ENCODE results near the gene ZC3HAV1L.

The ZC3HAV1L gene

DNA sequence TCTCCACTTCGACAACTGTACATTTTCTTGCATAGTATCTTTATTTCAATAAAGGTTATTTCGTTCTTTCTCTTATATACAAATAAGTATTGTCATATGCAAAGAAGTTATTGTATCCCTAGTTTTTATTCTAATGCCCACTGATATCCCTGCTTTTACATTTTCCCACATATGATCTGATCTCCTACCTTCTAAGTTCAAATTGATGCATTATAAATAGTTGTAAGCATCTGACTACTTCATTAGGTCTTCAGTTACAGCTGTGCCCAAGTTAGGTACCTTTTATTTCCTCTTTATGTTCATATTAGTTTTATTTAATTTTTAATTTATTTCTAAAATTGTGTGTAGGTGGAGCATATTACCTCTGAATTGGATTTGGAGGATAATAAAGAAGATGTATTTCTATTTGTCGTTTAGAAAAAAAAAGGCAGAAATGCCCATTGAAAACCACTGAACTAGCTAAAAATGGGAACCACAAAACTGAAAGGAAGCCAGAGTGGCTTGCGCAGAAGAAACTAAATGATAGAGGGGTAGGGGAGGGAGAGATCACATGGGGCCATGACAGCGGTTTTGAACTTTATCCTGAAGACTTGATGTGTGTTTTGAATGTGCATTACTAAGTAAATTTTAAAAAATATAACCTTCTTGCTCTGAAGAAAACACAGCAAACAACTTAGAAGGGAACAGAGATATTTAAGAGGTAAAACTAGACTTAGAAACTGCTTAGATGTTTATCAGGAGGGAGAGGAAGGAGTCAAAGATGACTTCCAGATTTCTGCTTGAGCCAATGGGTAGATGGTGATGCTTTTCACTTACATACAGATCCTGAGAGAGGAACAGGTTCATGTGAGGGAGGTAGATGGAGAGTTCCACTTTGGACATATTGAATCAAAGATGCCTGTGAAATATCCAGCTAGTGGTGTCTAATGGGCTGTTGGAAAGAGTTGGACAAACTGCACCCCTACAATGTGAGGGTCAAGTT is 9.3 kb upstream of the ZC3HAV1L start:
- TF ChIP-seq, protein P1, sequence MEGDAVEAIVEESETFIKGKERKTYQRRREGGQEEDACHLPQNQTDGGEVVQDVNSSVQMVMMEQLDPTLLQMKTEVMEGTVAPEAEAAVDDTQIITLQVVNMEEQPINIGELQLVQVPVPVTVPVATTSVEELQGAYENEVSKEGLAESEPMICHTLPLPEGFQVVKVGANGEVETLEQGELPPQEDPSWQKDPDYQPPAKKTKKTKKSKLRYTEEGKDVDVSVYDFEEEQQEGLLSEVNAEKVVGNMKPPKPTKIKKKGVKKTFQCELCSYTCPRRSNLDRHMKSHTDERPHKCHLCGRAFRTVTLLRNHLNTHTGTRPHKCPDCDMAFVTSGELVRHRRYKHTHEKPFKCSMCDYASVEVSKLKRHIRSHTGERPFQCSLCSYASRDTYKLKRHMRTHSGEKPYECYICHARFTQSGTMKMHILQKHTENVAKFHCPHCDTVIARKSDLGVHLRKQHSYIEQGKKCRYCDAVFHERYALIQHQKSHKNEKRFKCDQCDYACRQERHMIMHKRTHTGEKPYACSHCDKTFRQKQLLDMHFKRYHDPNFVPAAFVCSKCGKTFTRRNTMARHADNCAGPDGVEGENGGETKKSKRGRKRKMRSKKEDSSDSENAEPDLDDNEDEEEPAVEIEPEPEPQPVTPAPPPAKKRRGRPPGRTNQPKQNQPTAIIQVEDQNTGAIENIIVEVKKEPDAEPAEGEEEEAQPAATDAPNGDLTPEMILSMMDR (IDR thresholded peaks at IDR 0.05; ENCODE audit: low read depth, low read length, missing control alignments) = no peak
- DNase-seq (ENCODE audit: low read depth) = no peak
- no peak overlapping the region for H3K4me3 ChIP-seq (ENCODE audit: low read depth, low read length)

DNA sequence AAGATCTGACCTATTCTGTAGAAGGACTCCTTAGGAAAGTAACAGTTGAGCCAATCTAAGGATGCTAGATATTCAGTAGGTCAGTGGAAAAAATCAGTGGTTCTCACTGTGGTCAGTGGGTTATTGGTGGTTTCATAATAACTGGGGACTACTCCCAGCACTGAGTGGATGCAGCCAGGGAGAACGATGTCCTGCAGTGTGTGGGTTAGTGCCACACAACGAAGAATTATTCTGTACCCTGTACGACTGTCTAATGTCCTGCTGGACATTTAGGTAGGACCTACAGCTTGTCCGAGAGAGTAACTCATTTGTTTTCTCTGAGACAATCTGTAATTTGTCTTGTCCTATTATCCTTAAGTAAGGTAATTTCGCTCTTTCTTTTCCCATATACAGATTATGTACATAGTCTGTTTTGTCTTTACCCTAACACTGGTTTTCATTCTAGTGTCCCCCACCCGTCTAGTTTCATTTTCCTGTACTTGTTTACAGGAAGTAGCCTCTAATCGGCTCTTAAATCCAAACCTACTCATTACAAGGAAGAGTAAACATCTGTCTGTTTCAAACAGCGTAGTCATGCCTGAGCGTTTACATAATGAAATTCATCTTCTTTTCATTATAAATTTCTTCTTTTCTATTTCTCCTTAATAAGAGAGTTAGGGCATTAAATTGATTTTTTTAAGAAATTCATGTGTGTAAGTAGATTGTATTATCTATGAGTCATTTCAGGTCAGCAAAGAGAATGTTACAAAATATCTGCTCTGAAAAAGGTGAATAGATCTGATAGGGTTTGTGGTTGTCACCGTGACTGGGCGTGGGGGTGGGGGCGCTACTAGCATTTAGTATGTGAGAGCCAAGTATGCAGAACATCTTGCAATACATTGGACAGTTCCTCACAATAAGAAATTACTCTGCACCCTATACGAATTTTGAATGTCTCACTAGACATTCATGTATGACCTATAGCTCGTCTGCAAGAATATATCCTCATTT is 8.3 kb upstream of the ZC3HAV1L start:
- TF ChIP-seq, protein P1 (IDR thresholded peaks at IDR 0.05; ENCODE audit: low read depth, low read length, missing control alignments) = no peak
- DNase-seq (ENCODE audit: low read depth) = no peak
- H3K4me3 ChIP-seq (ENCODE audit: low read depth, low read length) = no peak overlapping the region

DNA sequence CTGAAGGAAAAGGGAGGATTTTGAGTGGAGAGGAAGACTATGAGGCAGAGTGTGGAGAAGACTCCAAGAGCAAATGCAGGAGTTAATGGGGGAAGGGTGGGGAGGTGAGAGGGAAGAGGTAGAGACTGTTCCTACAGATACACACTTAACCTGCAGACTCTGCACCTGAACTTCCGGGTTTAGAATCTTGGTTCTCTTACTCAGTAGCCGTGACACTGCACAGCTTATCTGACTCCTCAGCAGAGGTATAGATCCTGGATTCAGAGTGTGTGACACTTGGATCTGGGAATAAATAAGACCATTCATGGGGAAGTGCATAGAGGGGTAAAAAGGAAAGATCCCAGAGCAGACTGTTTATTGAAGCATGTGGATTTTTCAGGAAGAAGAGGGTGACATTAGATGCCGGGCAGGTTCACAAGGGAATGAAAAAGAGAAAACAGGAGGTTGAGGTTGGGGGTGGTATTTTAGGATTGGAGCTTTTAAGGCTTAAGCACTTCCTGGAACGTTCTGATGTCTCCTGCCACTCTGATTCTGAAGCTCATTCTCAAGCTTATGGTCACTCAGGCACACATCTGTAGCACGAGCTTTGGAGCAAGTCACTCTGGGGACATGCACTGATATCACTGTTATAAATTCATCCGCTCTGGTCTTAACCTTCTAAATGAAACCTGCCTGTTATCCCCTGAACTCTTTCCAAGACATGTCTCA is 5.7 kb upstream of the ZC3HAV1L start:
- no peak overlapping the region for H3K4me3 ChIP-seq (ENCODE audit: low read depth, low read length)
- TF ChIP-seq, protein P1 (IDR thresholded peaks at IDR 0.05; ENCODE audit: low read depth, low read length, missing control alignments) = no peak
- DNase-seq (ENCODE audit: low read depth) = no peak

DNA sequence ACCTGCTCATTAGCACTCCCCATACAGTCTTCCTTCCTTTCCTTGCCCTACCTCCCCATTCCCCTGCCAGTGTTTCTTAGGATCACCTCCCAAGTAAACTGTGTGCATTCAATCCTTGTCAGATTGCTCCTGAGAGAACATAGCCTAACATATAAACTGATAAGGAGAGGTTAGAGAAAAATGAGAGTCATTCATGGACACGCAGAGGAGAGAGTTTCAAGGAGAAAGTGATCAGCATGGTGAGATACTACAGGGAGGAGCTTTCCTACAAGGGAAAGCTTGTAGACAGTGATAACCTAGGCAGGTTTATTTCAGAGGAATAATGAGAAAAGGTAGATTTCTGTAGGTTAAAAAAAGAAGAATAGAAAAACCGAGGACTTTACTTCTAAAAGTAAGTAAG is 2.8 kb upstream of the ZC3HAV1L start:
- DNase-seq (ENCODE audit: low read depth) = no peak
- H3K4me3 ChIP-seq (ENCODE audit: low read depth, low read length) = no peak overlapping the region
- TF ChIP-seq, protein P1 (IDR thresholded peaks at IDR 0.05; ENCODE audit: low read depth, low read length, missing control alignments) = no peak

DNA sequence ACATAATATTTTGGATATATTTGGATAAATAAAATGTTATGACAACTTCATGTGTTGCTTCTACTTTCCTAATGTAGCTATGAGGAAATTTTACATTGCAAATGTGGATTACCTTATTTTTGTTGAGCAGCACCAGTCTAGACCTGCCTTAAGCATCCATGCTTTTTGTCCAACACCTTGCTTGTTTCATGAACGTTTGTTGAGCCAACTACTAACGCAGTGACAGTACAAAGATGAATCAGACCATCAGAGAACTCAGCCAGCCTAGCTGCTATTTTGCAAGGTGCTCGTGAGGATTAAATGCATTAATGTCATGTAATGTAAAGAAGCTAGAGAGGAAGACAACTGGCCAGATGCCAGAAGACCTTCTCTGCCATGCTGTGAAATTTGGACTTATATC is 1.1 kb upstream of the ZC3HAV1L start:
- no peak overlapping the region for H3K4me3 ChIP-seq (ENCODE audit: low read depth, low read length)
- DNase-seq (ENCODE audit: low read depth) = no peak
- TF ChIP-seq, protein P1 (IDR thresholded peaks at IDR 0.05; ENCODE audit: low read depth, low read length, missing control alignments) = no peak

DNA sequence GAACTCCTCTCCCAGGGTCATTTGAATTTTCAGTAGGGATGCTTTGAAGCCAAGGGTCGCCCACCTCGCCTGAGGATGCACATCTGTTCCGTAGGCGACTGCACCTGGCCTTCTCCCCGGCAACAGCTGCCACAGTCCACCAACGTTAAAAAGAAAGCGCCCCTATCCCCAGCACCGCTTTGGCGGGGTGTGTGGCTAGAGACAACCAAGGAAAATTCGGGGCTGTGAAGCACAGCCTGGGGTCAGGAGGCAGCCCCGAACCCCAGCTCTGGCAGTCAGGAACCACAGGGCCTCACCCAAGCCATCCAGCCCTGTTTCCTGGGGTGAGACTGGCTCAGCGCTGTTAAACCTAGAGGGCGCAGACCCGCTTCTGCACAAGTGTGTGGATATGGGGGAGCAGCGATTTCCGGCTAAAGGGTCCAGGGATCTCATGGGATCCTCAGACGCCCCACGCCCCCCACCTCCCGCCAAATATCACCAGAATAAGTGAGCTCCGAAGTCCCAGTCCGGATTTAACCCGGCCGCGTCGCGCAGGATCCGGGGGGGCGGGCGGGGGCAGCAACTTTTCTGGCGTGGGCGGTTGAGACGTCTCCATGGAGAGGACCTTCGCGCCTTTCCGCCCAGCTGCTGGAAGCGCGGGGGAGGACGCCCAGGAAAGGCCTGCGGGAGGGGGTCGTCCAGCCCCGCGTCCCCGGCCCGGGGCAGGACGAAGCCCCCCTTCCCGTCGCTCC is 822 bp downstream of the ZC3HAV1L start:
- no peak for DNase-seq (ENCODE audit: low read depth)
- TF ChIP-seq, protein P1 (IDR thresholded peaks at IDR 0.05; ENCODE audit: low read depth, low read length, missing control alignments) = no peak
- H3K4me3 ChIP-seq (ENCODE audit: low read depth, low read length) = peak overlapping the region; percentile 82
